Measurements from ENCODE around the gene LEFTY1.

The LEFTY1 gene

GRCh38 chr1:225923692-225924555, 35.0 kb upstream of the LEFTY1 start, which contains the start of gene PYCR2:
TSS of gene PYCR2 (minus strand) at chr1:225924250. CDS start at chr1:225924110, 140 bp downstream.
- TF ChIP-seq POLR2A (IDR thresholded peaks at IDR 0.05; ENCODE audit: low read depth, low read length): peak; percentile 97
- DNase-seq (ENCODE audit: insufficient read length, low spot score) (peak; percentile 98), FAIRE-seq (no peak)

GRCh38 chr1:225923381-225923691, 34.4 kb upstream of the LEFTY1 start:
- no peak for DNase-seq (ENCODE audit: insufficient read length, low spot score)
- no peak for TF ChIP-seq POLR2A (IDR thresholded peaks at IDR 0.05; ENCODE audit: low read depth, low read length)
- no peak for FAIRE-seq

DNA sequence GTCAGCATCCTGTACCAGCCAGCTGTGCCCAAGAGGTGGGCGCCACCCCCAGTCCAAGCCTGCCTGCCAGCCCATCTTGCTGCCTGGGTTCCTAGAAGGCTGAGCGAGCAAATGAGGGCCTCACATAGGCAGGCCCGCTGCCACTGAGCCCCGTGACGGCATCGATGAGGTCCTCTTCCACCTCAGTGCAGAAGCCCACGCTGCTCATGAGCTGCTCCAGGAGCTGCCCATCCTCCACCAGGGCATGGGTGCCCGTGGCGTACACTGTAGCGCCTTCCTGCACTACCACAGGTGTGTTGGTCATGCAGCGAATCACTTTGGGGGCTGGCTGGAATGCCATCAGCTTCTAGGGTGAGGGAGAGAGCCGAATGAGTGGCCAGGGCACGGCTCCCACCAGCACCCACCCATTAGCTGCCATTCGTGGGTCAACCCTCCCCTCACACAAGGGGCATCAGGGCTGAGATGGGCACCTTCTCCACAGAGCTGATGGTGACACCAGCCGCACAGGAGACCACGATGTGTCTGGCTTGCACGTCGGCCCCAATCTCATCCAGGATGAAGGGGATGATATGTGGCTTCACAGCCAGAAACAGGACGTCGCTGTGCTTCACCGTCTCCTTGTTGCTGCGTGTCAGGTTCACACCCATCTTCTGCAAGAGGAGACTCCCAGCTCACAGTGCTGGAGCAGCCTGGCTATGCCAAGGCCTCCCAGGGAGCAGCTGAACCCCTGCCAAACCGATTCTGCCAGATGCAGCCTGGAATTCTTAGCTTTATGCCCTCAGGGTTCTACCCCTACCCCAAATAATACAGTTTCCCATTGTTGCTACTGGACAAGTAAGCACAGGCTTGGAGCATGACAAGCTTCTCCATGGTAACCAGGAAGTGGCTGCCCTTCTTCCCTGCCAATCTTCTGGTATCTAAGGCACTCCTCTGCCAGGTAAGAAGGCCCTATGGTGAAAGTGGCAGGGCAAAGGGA, 33.1 kb upstream of the LEFTY1 start:
- FAIRE-seq (no peak), DNase-seq (ENCODE audit: insufficient read length, low spot score) (no peak)
- no peak for TF ChIP-seq POLR2A (IDR thresholded peaks at IDR 0.05; ENCODE audit: low read depth, low read length)

DNA sequence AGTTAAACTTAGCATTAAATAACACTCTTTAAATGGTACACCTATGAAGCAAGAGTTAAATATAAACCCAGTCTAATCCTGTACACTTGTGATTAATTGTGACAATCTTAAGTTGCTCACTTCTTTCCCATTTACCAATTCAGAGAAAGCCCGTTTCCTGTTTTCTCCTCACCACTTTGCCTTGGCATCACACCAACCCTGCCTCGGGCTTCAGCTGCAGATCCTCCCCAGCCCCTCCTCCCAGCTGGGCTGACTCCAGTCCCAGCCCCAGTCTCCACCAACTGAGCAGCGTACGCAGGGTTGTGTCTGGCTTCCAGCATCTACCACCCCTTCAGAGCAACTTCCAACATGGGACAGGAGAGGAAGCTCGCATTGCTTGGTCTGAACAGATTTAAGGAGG, 31.0 kb upstream of the LEFTY1 start:
- no peak for TF ChIP-seq POLR2A (IDR thresholded peaks at IDR 0.05; ENCODE audit: low read depth, low read length)
- FAIRE-seq (no peak), DNase-seq (ENCODE audit: insufficient read length, low spot score) (peak; percentile 45)

DNA sequence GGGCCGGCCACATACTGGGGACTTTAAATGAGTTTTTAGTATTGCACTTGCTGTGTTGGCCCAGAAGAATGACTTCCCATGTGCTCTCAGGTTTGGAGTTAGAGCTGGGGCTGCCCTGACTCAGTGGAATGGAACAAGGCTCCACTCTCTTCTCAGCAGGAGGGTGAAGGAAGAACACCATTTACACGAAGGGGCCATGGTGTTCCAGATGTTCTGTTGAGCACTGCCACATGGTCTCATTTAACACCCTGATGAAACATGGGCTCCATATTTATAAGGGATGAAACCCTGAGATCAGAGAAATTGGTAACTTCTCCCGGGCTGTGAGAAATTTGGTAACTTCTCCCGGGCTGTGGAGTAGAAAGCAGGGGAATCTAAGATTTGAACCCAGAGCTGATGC, 29.3 kb upstream of the LEFTY1 start:
- FAIRE-seq (no peak), DNase-seq (ENCODE audit: insufficient read length, low spot score) (no peak)
- TF ChIP-seq POLR2A (IDR thresholded peaks at IDR 0.05; ENCODE audit: low read depth, low read length): no peak

- no peak for TF ChIP-seq POLR2A (IDR thresholded peaks at IDR 0.05; ENCODE audit: low read depth, low read length)
- DNase-seq (ENCODE audit: insufficient read length, low spot score) (no peak), FAIRE-seq (no peak)
These were observed 28.6 kb upstream of the LEFTY1 start for GRCh38 chr1:225917536-225917935.

DNA sequence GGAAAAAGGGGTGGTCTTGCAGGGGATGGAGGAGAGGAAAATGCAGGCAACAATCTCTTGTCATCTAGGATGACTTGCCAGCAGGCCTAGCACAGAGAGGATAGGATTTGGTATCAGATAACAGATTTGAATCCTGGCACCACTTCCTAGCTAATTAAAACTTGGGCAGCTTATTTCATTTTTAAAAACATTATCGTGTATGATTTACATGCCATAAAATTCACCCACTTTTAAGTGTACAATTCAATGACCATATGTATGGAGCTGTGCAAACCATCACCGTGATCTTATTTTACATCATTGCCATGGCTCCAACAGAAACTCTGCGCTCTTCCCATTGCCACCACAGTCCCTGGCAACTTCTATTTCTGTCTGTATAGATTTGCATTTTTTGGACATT, 28.2 kb upstream of the LEFTY1 start:
- TF ChIP-seq POLR2A (IDR thresholded peaks at IDR 0.05; ENCODE audit: low read depth, low read length): no peak
- DNase-seq (ENCODE audit: insufficient read length, low spot score): no peak
- no peak for FAIRE-seq

DNA sequence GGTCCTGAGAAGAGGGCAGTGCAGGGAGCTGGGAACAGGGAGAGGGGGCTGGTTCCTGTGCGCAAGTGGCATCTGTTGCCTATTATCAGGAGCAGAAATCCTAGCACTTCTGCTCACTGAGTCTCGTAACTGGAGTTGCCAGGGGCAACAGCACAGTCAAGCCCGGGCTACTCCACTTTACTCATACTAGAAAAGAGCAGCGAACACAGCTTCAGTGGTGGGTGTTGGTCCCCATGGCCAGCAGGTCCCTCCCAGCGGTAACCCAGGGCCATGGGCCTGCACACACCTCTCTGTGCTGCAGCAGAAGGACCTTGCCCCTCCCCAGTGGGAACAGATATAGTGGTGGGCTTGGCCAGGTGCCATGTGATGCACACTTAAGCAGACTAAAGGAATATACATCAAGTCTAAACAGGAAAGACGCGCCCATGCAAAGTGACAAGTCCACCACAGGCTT, 26.6 kb upstream of the LEFTY1 start:
- FAIRE-seq (no peak), DNase-seq (ENCODE audit: insufficient read length, low spot score) (no peak)
- no peak for TF ChIP-seq POLR2A (IDR thresholded peaks at IDR 0.05; ENCODE audit: low read depth, low read length)

DNA sequence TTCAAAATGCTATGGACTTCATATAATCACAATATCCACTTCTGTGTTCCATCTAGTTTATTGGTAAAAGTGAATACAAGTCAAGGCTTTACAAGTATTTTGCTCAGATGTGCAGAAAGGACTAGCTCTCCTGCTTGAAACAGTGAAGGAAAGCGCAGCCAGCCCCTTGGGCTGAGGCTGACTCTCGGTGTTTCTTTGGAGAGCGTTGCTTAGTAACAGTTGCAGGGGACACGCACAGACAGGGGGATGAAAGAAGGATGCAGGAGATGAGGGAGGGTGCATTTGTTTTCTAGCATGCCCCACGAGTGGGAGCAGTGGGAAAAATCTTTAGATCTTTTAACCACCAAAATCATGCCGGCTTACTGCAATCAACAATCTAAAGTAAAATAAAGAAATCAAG, 26.0 kb upstream of the LEFTY1 start:
- DNase-seq (ENCODE audit: insufficient read length, low spot score) (no peak), FAIRE-seq (no peak)
- no peak for TF ChIP-seq POLR2A (IDR thresholded peaks at IDR 0.05; ENCODE audit: low read depth, low read length)

GRCh38 chr1:225914391-225914790, 25.4 kb upstream of the LEFTY1 start:
- DNase-seq (ENCODE audit: insufficient read length, low spot score) (no peak), FAIRE-seq (no peak)
- TF ChIP-seq POLR2A (IDR thresholded peaks at IDR 0.05; ENCODE audit: low read depth, low read length): no peak

- no peak for TF ChIP-seq POLR2A (IDR thresholded peaks at IDR 0.05; ENCODE audit: low read depth, low read length)
- no peak for FAIRE-seq
- no peak for DNase-seq (ENCODE audit: insufficient read length, low spot score)
These were observed 22.5 kb upstream of the LEFTY1 start for GRCh38 chr1:225911191-225912130.

DNA sequence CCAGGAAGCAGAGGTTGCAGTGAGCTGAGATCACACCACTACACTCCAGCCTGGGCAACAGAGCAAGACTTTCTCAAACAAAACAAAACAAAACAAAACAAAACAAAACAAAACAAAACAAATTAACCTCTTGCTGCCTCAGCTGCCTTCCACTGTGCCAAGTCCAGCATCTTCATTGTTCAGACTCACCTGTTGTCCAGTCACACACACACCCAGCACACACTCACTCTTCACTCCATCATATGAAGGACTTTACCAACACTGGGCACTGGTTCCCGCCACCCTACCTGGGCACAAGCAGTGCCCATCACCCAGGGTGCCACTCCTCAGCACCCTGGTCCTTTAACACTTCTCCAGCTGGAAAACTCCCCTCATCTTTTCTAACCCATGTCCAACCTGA, 20.5 kb upstream of the LEFTY1 start:
- DNase-seq (ENCODE audit: insufficient read length, low spot score): no peak
- FAIRE-seq: no peak
- no peak for TF ChIP-seq POLR2A (IDR thresholded peaks at IDR 0.05; ENCODE audit: low read depth, low read length)

- DNase-seq (ENCODE audit: insufficient read length, low spot score) (no peak), FAIRE-seq (no peak)
- no peak for TF ChIP-seq POLR2A (IDR thresholded peaks at IDR 0.05; ENCODE audit: low read depth, low read length)
These were observed 19.8 kb upstream of the LEFTY1 start for GRCh38 chr1:225908773-225909172.

All from H54 (cell line).